Germinal center (tissue), 1 donor: ENCODE measurements around the gene NDUFA13.
A peak's percentile ranks its signal among the peaks of the same experiment; 100 is the strongest.
"Not testable (repeated sequence)": the region's sequence is repeated elsewhere in the genome, so short reads cannot be mapped to it uniquely, and the experiment has no call there.

Source experiments
- DNase-seq: peaks from one replicate; pipeline ENCODE4 v3.0.0; 2012; ENCODE audit warnings: mixed read lengths, low spot score

Gene NDUFA13

GRCh38 chr19:19515642-19516519, at the start of gene NDUFA13:
NDUFA13 (plus strand) TSS chr19:19516225; CDS start chr19:19516239, 14 bp downstream.
- DNase-seq, result peak; percentile 90

- no peak for DNase-seq
These were observed 47.5 kb upstream of the NDUFA13 start for GRCh38 chr19:19468424-19469050.

- no peak for DNase-seq
These were observed 45.4 kb upstream of the NDUFA13 start for GRCh38 chr19:19470579-19470978.

- no peak for DNase-seq
These were observed 44.3 kb upstream of the NDUFA13 start for GRCh38 chr19:19471682-19472081.

- DNase-seq, result not testable (repeated sequence)
These were observed 43.9 kb upstream of the NDUFA13 start for GRCh38 chr19:19472106-19472505.

GRCh38 chr19:19475015-19475765, 40.8 kb upstream of the NDUFA13 start:
- DNase-seq, result no peak

GRCh38 chr19:19475849-19476828, 39.9 kb upstream of the NDUFA13 start:
- no peak for DNase-seq

GRCh38 chr19:19477705-19478383, 38.2 kb upstream of the NDUFA13 start:
- no peak for DNase-seq

GRCh38 chr19:19480688-19481087, 35.3 kb upstream of the NDUFA13 start:
- no peak for DNase-seq

GRCh38 chr19:19482809-19483596, 33.0 kb upstream of the NDUFA13 start:
- DNase-seq, result no peak

- peak; percentile 34 for DNase-seq
These were observed 30.6 kb upstream of the NDUFA13 start for GRCh38 chr19:19485161-19485997.

- no peak for DNase-seq
These were observed 30.1 kb upstream of the NDUFA13 start for GRCh38 chr19:19485998-19486290.

GRCh38 chr19:19486343-19487076, 29.5 kb upstream of the NDUFA13 start:
- DNase-seq, result no peak

GRCh38 chr19:19487077-19487949, 28.7 kb upstream of the NDUFA13 start:
- no peak for DNase-seq

GRCh38 chr19:19487950-19488874, 27.8 kb upstream of the NDUFA13 start:
- no peak for DNase-seq
